CD4-positive, alpha-beta T cell treated with Interleukin-17A for 4 hours (primary cell): ENCODE results near the gene XPOT.
A peak's percentile ranks its signal among the peaks of the same experiment; 100 is the strongest.

ENCODE experiments used
- DNase-seq: peaks from one replicate; pipeline ENCODE4 v3.0.0-alpha.2; 2020; ENCODE audit warnings: mixed read lengths

XPOT gene

GRCh38 chr12:64419696-64420095 lies 15.5 kb downstream of the XPOT start:
- DNase-seq: no peak

- no peak for DNase-seq
These were observed 23.8 kb downstream of the XPOT start for GRCh38 chr12:64427988-64428387.

DNA sequence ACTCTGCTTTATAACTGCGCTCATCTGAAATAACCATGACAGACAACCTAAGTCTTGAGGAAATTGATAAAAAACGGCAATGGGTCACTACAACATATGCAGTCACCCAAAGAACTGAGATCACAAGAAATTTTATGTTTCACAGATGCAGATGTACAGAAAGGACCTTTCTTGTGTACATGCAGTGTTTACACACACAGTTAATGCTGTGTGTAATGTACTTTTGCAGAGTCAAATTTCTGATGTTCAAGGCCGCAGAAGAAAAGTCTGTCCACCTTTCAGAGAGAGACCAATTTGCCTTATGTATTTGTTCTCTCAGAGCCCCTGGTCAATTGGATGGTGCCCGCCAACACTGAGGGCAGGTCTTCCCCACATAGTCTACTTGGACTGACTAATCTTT lies 24.8 kb downstream of the XPOT start:
- no peak for DNase-seq

- no peak for DNase-seq
These were observed 26.7 kb downstream of the XPOT start for GRCh38 chr12:64430886-64431285.

DNA sequence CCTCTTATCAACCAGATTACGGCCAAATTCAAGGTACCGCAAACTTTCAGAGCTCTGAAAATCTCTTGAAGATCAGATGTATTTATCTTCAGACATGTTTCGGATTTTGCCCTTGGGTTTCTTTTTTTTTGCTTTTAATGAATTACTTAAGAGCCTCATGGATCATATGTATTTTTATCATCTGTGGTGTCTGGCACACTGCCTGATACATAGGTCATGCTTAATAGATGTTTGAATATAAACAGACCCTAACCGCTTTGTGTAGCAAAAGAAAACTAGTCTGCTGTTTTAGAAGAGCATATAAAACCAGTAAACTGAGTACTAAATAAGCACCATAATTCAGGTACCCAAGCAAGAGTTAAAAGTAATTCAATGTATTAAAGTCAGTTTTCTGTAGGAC lies 27.6 kb downstream of the XPOT start:
- DNase-seq: no peak

- no peak for DNase-seq
These were observed 29.7 kb downstream of the XPOT start for GRCh38 chr12:64433915-64434314.

DNA sequence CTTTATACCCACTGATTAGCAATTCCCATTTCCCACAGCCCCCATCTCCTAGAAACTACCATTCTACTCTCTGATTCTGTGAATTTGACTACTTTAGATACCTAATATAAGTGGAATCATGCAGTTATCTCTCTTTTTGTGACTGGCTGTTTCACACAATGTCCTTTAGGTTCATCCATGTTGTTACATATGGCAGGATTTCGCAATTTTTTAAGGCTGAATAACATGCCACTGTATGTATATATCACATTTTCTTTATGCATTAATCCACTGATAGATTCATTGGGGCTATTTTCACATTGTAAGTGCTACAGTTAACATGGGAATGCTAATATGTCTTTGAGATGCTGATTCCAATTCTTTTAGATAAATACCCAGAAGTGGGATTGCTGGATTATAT lies 35.9 kb downstream of the XPOT start:
- no peak for DNase-seq

GRCh38 chr12:64445490-64445889 lies 41.3 kb downstream of the XPOT start:
- DNase-seq: no peak

GRCh38 chr12:64446295-64446694 lies 42.1 kb downstream of the XPOT start:
- no peak for DNase-seq

GRCh38 chr12:64450057-64450640 lies 46.0 kb downstream of the XPOT start:
- no peak for DNase-seq

GRCh38 chr12:64450711-64451486 lies 46.7 kb downstream of the XPOT start:
- DNase-seq: no peak

GRCh38 chr12:64451687-64452558 lies 47.7 kb downstream of the XPOT start, which contains the start of gene TBK1:
Gene TBK1 (plus strand): TSS chr12:64452120. CDS start chr12:64455871, 3,751 bp downstream.
- peak; percentile 70 for DNase-seq

DNA sequence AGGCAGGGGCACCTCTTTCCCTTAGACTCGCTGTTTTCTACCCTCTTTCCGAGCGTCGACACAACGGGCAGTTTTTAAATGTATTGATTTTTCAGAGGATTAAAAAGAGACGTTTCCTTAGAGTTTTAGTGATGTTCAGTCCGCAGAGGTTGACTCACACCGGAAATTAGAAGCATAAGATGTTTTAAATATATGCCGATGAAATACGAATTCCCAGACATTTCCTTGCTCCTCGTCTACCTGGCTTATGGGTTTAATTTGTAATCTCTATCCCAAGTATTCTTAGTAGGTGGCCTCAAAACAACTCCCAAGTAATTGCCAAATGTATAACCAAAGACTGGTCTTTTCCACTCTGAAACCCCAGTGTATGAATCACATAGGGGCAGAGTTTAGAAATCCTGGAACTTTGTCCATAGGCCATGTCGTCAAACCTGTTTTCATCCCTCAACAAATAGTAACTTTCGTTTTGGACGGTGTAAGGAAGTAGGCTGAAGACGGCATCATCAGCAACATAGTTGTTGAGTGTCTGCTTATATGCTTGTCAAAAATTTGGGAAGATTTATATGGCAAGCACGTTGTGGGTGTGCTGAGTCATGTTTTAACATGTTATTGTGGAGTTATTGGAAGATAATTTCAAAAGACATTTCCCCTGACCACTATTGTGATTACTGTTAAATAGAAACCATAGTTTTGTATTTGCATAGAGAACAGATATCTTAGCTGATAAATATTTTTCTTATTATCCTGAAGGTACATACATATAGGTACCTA lies 48.6 kb downstream of the XPOT start:
- no peak for DNase-seq

DNA sequence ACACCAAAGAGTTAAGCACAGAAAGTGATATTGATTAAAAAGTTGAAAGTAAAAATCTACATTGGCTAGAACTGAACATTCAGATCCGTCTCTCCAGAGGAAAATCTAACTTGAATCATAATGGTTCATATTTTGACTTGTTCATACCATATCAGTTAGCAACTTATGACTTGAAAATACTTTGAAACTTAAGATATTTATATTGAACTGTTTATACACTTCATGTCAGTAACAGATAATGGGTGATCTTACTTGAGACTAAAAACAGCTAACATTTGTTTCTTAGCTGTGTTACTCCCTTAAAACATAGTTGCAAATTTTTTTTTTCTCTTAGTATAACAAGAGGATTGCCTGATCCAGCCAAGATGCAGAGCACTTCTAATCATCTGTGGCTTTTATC lies 51.3 kb downstream of the XPOT start:
- no peak for DNase-seq

DNA sequence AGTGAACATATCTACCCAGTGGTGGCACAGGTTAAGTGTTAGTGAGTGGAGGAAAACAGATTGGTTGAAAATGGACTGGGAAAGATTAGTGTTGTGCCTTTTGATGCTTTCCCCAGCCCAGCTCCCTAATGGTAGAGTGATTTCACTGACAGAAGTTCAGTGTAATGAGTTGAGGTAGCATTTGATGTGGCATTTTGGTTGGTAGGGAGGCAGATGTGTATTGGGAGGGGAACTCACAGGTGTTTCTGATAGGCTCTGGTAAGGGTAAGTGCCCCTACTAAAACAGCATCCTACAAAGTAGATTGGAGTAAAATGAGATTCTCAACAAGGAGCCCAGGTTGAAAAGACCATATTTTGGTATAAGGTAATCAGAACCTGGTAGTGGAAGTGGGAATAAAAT lies 51.9 kb downstream of the XPOT start:
- no peak for DNase-seq

DNA sequence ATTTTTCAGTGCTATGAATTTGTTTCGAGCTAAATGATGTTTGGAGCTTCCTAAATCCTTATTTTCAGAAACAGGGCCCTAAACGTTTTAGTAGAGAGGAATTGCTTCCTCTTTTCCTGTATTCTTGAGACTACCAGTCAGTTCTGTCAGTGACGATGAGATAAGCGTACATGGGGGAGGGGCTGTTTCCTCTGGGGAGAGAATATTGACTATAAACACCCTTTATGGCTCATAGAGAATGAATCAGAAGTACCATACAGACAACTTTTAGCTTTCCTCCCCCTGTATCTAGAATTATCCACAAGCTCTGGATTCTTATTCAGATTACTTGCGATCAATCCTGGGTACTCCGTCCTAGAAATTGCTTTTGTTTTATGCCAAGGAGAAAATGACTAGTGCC lies 52.8 kb downstream of the XPOT start:
- DNase-seq: peak; percentile 76

- DNase-seq: no peak
These were observed 53.3 kb downstream of the XPOT start for GRCh38 chr12:64457466-64457865.

- DNase-seq: no peak
These were observed 53.7 kb downstream of the XPOT start for GRCh38 chr12:64457923-64458322.

DNA sequence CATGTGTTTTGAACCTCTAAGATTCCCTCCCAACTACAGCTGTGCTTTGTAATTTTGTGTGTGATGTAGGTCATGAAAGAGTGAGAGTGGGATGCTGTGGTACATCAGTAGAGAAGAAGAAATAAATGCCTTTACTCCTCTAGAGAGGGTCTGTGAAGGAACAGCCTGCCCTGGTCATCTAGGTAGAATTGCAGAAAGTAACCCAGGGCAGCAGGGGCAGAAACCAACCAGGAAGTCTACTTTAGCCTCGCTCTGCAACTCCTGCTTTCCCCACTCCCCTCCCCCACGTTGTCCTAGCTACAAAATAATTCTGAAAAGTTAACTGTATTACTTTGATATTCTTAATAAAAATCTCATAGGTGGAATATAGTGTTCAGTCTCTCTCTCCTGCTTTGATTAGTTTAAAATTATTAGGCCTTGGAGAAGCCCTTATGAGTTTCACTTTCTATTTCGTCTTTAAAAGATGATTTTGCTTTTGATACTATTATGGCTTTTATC lies 55.3 kb downstream of the XPOT start:
- no peak for DNase-seq

DNA sequence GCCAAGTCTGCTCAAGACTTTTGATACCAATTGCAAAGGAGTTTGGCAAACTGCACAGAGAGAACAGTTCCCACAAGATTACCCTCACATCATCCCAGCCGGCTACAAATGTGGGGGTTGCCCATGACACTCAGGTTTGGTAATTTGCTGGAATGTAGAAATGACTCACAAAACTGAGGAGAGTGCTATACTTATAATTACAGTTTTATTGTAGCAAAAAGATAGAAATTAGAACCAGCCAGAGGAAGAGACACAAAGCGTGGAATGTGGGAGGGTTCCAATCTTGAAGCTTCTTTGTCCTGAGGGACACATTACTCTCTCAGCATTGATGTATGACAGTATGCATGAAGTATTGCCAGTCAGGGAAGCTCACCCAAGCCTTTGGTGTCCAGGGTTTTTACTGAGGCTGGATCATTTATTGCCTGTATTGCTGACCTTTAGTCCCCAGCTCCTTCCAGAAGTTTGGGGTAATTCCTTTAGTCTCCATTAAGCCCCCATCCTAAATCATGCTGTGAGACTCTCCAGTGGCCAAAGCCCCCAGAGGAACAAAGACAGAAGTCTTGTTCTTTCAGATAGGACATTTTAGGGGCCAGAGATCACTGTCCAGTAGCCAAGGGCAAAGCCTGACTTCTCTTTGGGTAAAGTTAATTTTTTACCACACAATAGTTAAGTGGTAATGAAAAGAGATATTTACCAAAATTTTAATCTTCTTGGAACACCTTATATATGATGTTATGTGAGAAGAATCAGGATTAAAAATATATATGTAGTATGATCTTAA lies 57.6 kb downstream of the XPOT start:
- no peak for DNase-seq

DNA sequence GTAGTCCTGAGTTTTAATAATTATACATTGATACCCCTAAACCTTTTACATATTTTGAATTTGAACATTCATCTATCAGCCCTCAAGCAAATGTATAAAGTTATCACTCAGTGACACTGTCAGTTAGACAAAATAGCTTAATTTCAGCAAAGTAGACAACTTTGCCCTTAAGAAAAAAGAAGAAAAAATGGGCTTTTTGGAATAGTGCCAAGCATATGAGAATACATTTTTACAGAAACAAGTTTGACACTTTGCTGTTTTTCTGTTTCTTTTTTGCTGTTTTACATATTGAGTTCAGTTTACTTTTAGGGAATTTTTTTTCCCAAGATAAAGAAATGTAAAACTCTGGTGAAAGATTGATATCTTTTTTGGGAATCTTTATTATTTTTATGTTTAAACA lies 62.0 kb downstream of the XPOT start:
- no peak for DNase-seq

GRCh38 chr12:64468966-64469365 lies 64.8 kb downstream of the XPOT start:
- DNase-seq: no peak
